Spleen (tissue), 11 donors: ENCODE data around the gene ANKRD42. TPM values are rescaled to one million over a fixed set of nuclear protein-coding genes. Genes with fewer than 3 reads are reported as not detected.

Experiments used
- DNase-seq: peaks from one replicate; pipeline ENCODE4 v3.0.0-alpha.2; 2020
- H3K27ac ChIP-seq, 8 donors: fragments of 200-600 bp; sonication (generic) in 7 of 8; 1 replicate in 4 of 8; 2 replicates in 4 of 8; pipeline versions ENCODE4 v1.5.0 to v1.8.0; 2016 to 2021; ENCODE audit warnings: inconsistent platforms in 4 of 8, mild to moderate bottlenecking in 4 of 8, moderate library complexity in 1 of 8
- H3K27me3 ChIP-seq, 7 donors: fragments of 200-600 bp; sonication (generic) in 6 of 7; replicated peaks in 1 of 7; 1 replicate in 4 of 7; 2 replicates in 3 of 7; pipeline versions ENCODE4 v1.5.0 to v1.8.0; 2016 to 2021; ENCODE audit warnings: inconsistent platforms in 3 of 7, mild to moderate bottlenecking in 1 of 7
- H3K36me3 ChIP-seq, 6 donors: fragments of 200-600 bp; sonication (generic) in 5 of 6; 1 replicate in 4 of 6; 2 replicates in 2 of 6; pipeline versions ENCODE4 v1.5.0 to v1.8.0; 2016 to 2021; ENCODE audit warnings: inconsistent platforms in 2 of 6
- H3K4me1 ChIP-seq, 6 donors: fragments of 200-600 bp; sonication (generic) in 5 of 6; 1 replicate in 3 of 6; 2 replicates in 3 of 6; pipeline versions ENCODE4 v1.5.0 to v1.8.0; 2016 to 2021; ENCODE audit warnings: inconsistent platforms in 3 of 6
- H3K4me3 ChIP-seq, 8 donors: fragments of 200-600 bp; sonication (generic) in 7 of 8; 1 replicate in 4 of 8; 2 replicates in 4 of 8; pipeline versions ENCODE4 v1.5.0 to v1.8.0; 2016 to 2021; ENCODE audit warnings: inconsistent platforms in 4 of 8, mild to moderate bottlenecking in 4 of 8, moderate library complexity in 2 of 8
- H3K9me3 ChIP-seq, 8 donors: fragments of 200-600 bp; sonication (generic) in 7 of 8; 1 replicate in 4 of 8; 2 replicates in 4 of 8; pipeline versions ENCODE4 v1.5.0 to v1.8.0; 2016 to 2021; ENCODE audit warnings: inconsistent platforms in 4 of 8
- CTCF ChIP-seq, 11 experiments: fragments of 200-600 bp in 7 of 11; fragments of 450-650 bp in 4 of 11; sonication (generic) in 4 of 11; IDR thresholded peaks in 8 of 11; conservative IDR thresholded peaks in 3 of 11; 1 replicate in 7 of 11; 2 replicates in 4 of 11; pipeline versions ENCODE4 v1.4.0 to v1.8.0; 2016 to 2021; ENCODE audit warnings: antibody characterized with exemption in 11 of 11, inconsistent platforms in 4 of 11, mild to moderate bottlenecking in 1 of 11
- POLR2A ChIP-seq, 3 donors: fragments of 450-650 bp; IDR thresholded peaks; one replicate each; pipeline ENCODE4 v1.5.1; 2017; ENCODE audit warnings: antibody characterized with exemption in 3 of 3, mild to moderate bottlenecking in 1 of 3
- POLR2AphosphoS5 ChIP-seq, 3 donors: sonication (generic); formaldehyde crosslinking; IDR thresholded peaks; one replicate each; pipeline ENCODE4 v1.5.1; 2017; ENCODE audit warnings: antibody characterized with exemption in 3 of 3
- WGBS, 5 donors: extraction: QIAGEN DNeasy Blood & Tissue Kit in 3 of 5; methylation state at CpG; one replicate each; pipeline versions ENCODE4 v1.1.5 to v1.1.7; 2013 to 2018; 5-methylcytosine and 5-hydroxymethylcytosine counted together
- intact Hi-C: fragments of 100-400 bp; cut with DNase I; formaldehyde crosslinking; loops from one replicate; pipeline ENCODE4 v1.15.0; 2023; ENCODE audit warnings: low total_unique reads
- polyA plus RNA-seq, 3 donors: library from polyadenylated mRNA; stranded (reverse); fragments of 200-250 nt; gene quantifications; one replicate each; pipeline ENCODE4 v1.2.1, GENCODE V29; 2013
- total RNA-seq, 7 donors: library from RNA; depleted of rRNA in 3 of 7; stranded (reverse); fragments of >200 nt in 3 of 7; fragmentation: NEBNext Ultra II Directional in 4 of 7; extraction: Animal tissue kit (Norgen Biotek cat#: 25700) in 4 of 7; gene quantifications; one replicate each; pipeline versions ENCODE4 v1.1.0 to v1.2.1, GENCODE V29; 2016 to 2021
- donor health status: healthy with polysubstance abuse.
- donor health status: DM: no; HTN: no; CAD: no; lungs with moderate emphysema.
- donor health status: DM: no; HTN: no; CAD: no.
- donor health status: Bipolar disorder and iron deficiency.
- donor health status: healthy.
- donor health status: DM: no; HTN: no; CAD: no.
- donor health status: DM: yes; HTN: yes; CAD: no.

Gene ANKRD42
- total and polyA plus RNA-seq, 10 donors = 2.8 to 8.6 (median 6.5) TPM

GRCh38 chr11:83255366-83255765 lies 61.9 kb downstream of the ANKRD42 start:
- no peak overlapping the region for H3K27ac ChIP-seq
- TF ChIP-seq POLR2AphosphoS5 (IDR thresholded peaks at IDR 0.05) = no peak
- H3K4me3 ChIP-seq = no peak overlapping the region
- peaks cover 0 to 48% (median 25%) of the 10 kb centered on the region in 6 donors for H3K36me3 ChIP-seq
- no peaks in the 10 kb centered on the region for H3K9me3 ChIP-seq
- intact Hi-C loops = no loop called here
- 94 to 98% (median 95%) methylated on average over 3 of the region's 3 CpGs for WGBS, 5 donors
- H3K27me3 ChIP-seq = no peaks in the 10 kb centered on the region
- DNase-seq = no peak
- no peaks in the 10 kb centered on the region for H3K4me1 ChIP-seq

GRCh38 chr11:83256602-83257340 lies 63.3 kb downstream of the ANKRD42 start:
- 62 to 92% (median 81%) methylated on average over 3 of the region's 3 CpGs for WGBS, 5 donors
- Histone ChIP-seq H3K27ac (no peak overlapping the region), H3K4me3 (no peak overlapping the region), H3K27me3 (no peaks in the 10 kb centered on the region), H3K36me3 (peaks cover 0 to 62% (median 31%) of the 10 kb centered on the region in 6 donors), H3K4me1 (no peaks in the 10 kb centered on the region), H3K9me3 (no peaks in the 10 kb centered on the region)
- DNase-seq = no peak
- intact Hi-C loops = no loop called here
- no peak for TF ChIP-seq CTCF (IDR thresholded peaks at IDR 0.05 in 8 of 11, conservative IDR thresholded peaks at IDR 0.05 in 3 of 11)
- TF ChIP-seq POLR2A (IDR thresholded peaks at IDR 0.05) = no peak
- no peak for TF ChIP-seq POLR2AphosphoS5 (IDR thresholded peaks at IDR 0.05)

- Histone ChIP-seq H3K4me1 (no peaks in the 10 kb centered on the region), H3K4me3 (no peak overlapping the region), H3K27me3 (no peaks in the 10 kb centered on the region), H3K27ac (no peak overlapping the region), H3K9me3 (no peaks in the 10 kb centered on the region), H3K36me3 (peaks cover 0 to 72% (median 35%) of the 10 kb centered on the region in 6 donors)
- intact Hi-C loops = no loop called here
- 80 to 98% (median 87%) methylated on average over 3 of the region's 3 CpGs for WGBS, 5 donors
- TF ChIP-seq POLR2AphosphoS5 (IDR thresholded peaks at IDR 0.05) (no peak), POLR2A (IDR thresholded peaks at IDR 0.05) (no peak), CTCF (IDR thresholded peaks at IDR 0.05 in 8 of 11, conservative IDR thresholded peaks at IDR 0.05 in 3 of 11) (no peak)
- no peak for DNase-seq
These were observed 64.3 kb downstream of the ANKRD42 start for GRCh38 chr11:83257761-83258168.

GRCh38 chr11:83259559-83259958 lies 66.0 kb downstream of the ANKRD42 start:
- WGBS, 5 donors = 100% methylated on average over 1 of the region's 1 CpG
- no peaks in the 10 kb centered on the region for H3K9me3 ChIP-seq
- H3K27ac ChIP-seq = no peak overlapping the region
- DNase-seq = no peak
- H3K27me3 ChIP-seq = no peaks in the 10 kb centered on the region
- no peak for TF ChIP-seq CTCF (IDR thresholded peaks at IDR 0.05 in 8 of 11, conservative IDR thresholded peaks at IDR 0.05 in 3 of 11)
- TF ChIP-seq POLR2A (IDR thresholded peaks at IDR 0.05) = no peak
- no peak for TF ChIP-seq POLR2AphosphoS5 (IDR thresholded peaks at IDR 0.05)
- H3K36me3 ChIP-seq = peaks cover 0 to 90% (median 52%) of the 10 kb centered on the region in 6 donors
- no peak overlapping the region for H3K4me3 ChIP-seq
- intact Hi-C loops = no loop called here
- H3K4me1 ChIP-seq = no peaks in the 10 kb centered on the region
